Measurements from ENCODE around the gene ANKS3. TPM values are rescaled to one million over a fixed set of nuclear protein-coding genes. Genes with fewer than 3 reads are reported as not detected.

Gene ANKS3
- polyA plus RNA-seq, 1 donor (not counting 4 experiments of a cell fraction or from before 2014, with no cell fraction given) = 11.7 TPM

DNA sequence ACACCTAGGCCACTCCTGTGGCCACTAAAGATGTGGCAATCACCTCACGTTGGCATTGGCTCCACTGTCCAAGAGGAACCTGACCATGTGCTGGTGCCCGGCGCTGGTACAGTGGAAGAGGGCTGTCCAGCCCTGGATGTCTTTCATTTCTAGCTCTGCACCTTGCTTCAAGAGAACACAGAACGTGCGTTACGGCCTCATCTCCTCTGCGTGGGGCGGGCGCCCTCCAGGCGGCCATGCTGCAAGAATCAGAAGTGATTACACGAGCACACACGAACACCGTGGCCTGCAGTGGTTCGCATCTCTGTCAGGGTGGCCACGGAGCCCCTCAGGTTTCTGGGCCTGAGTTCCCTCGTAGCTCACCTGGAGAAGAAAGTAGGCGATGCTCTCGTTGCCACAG lies 7.5 kb downstream of the ANKS3 start:
- Histone ChIP-seq H3K36me3 (ENCODE audit: control insufficient read depth in 2 of 2, extremely low read depth in 1 of 2, insufficient read depth in 2 of 2, low read length in 2 of 2) (peaks cover 24 to 25% of the 10 kb centered on the region in 2 experiments), H3K4me3 (ENCODE audit: control insufficient read depth in 2 of 3, extremely low read depth in 1 of 3, insufficient read depth in 2 of 3, low read depth in 1 of 3, low read length in 3 of 3) (no peak overlapping the region), H4K20me1 (ENCODE audit: control insufficient read depth, extremely low read depth, insufficient read depth, low read length) (no peaks in the 10 kb centered on the region), H3K4me1 (ENCODE audit: control insufficient read depth, extremely low read depth, insufficient read depth, low read length) (no peaks in the 10 kb centered on the region), H3K9ac (ENCODE audit: control insufficient read depth, extremely low read depth, insufficient read depth, low read length) (no peak overlapping the region), H3K79me2 (ENCODE audit: control insufficient read depth, insufficient read depth, low read length) (peaks cover 10% of the 10 kb centered on the region), H2AFZ (ENCODE audit: control insufficient read depth, low read length) (no peak overlapping the region), H3K27me3 (ENCODE audit: control insufficient read depth, extremely low read depth, insufficient read depth, low read length) (no peaks in the 10 kb centered on the region), H3K9me3 (ENCODE audit: control insufficient read depth, low read depth, low read length) (no peaks in the 10 kb centered on the region), H3K4me2 (ENCODE audit: control insufficient read depth, extremely low read depth, insufficient read depth, low read depth, low read length) (no peak overlapping the region), H3K9me1 (ENCODE audit: control insufficient read depth, extremely low read depth, insufficient read depth, low read length) (no peaks in the 10 kb centered on the region), H3K27ac (ENCODE audit: control insufficient read depth, insufficient read depth, low read length) (no peak overlapping the region)
- dilution Hi-C loops (cut with MboI; ENCODE audit: extremely low pct_ligation_motif_present, low sequenced_read_pairs) = no loop called here
- FAIRE-seq (no peak), DNase-seq (ENCODE audit: low read depth, low spot score) (no peak)
- TF ChIP-seq CTCF (optimal IDR thresholded peaks at IDR 0.05 in 1 of 3, IDR thresholded peaks at IDR 0.05 in 1 of 3, conservative IDR thresholded peaks at IDR 0.05 in 1 of 3; ENCODE audit: extremely low read depth in 1 of 3, insufficient read depth in 2 of 3, low read length in 3 of 3) = no peak
- no peak for TF ChIP-seq EZH2 (IDR thresholded peaks at IDR 0.05; ENCODE audit: low read length)

DNA sequence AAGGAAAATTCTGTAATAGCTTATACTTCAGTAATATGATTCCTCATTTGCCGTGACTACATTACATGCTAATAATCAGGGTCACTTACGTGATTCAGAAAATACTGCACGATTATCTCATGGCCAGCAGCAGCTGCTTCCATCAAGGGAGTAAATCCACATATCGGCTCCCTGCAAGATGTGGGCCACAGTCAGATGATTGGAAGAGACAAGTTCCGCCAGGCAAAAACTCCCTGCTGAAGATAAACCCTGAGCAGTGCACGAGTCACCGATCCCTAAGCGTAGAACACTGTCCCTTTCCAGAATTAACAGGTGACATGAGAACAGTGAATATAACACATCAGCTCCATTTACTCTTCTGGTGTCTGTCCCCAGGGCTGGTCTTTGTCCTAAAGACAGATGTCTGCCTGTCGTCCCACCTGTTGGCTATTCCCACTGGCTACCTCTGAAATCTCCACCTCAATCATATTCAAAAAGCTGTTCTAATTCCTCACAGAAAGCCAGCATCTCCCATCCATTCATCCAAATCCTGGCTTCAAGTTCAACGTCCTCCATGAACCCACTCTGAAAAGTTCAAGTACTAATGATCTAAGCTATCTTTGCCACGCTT lies 9.3 kb downstream of the ANKS3 start:
- Histone ChIP-seq H3K4me1 (ENCODE audit: control insufficient read depth, extremely low read depth, insufficient read depth, low read length) (no peaks in the 10 kb centered on the region), H3K27ac (ENCODE audit: control insufficient read depth, insufficient read depth, low read length) (no peak overlapping the region), H3K9me3 (ENCODE audit: control insufficient read depth, low read depth, low read length) (no peaks in the 10 kb centered on the region), H3K9me1 (ENCODE audit: control insufficient read depth, extremely low read depth, insufficient read depth, low read length) (no peaks in the 10 kb centered on the region), H3K9ac (ENCODE audit: control insufficient read depth, extremely low read depth, insufficient read depth, low read length) (no peak overlapping the region), H4K20me1 (ENCODE audit: control insufficient read depth, extremely low read depth, insufficient read depth, low read length) (no peaks in the 10 kb centered on the region), H2AFZ (ENCODE audit: control insufficient read depth, low read length) (no peak overlapping the region), H3K4me3 (ENCODE audit: control insufficient read depth in 2 of 3, extremely low read depth in 1 of 3, insufficient read depth in 2 of 3, low read depth in 1 of 3, low read length in 3 of 3) (no peak overlapping the region), H3K27me3 (ENCODE audit: control insufficient read depth, extremely low read depth, insufficient read depth, low read length) (no peaks in the 10 kb centered on the region), H3K36me3 (ENCODE audit: control insufficient read depth in 2 of 2, extremely low read depth in 1 of 2, insufficient read depth in 2 of 2, low read length in 2 of 2) (peaks cover 16 to 19% of the 10 kb centered on the region in 2 experiments), H3K79me2 (ENCODE audit: control insufficient read depth, insufficient read depth, low read length) (peaks cover 2% of the 10 kb centered on the region), H3K4me2 (ENCODE audit: control insufficient read depth, extremely low read depth, insufficient read depth, low read depth, low read length) (no peak overlapping the region)
- DNase-seq (ENCODE audit: low read depth, low spot score) (no peak), FAIRE-seq (no peak)
- dilution Hi-C loops (cut with MboI; ENCODE audit: extremely low pct_ligation_motif_present, low sequenced_read_pairs) = no loop called here
- TF ChIP-seq EZH2 (IDR thresholded peaks at IDR 0.05; ENCODE audit: low read length) (no peak), CTCF (optimal IDR thresholded peaks at IDR 0.05 in 1 of 3, IDR thresholded peaks at IDR 0.05 in 1 of 3, conservative IDR thresholded peaks at IDR 0.05 in 1 of 3; ENCODE audit: extremely low read depth in 1 of 3, insufficient read depth in 2 of 3, low read length in 3 of 3) (no peak)

Data from keratinocyte (primary cell).